Activated CD8-positive, alpha-beta T cell treated with anti-CD3 and anti-CD28 coated beads, Interleukin-2, amount 10 ng/mL, durations not matched to agents 7 days and 5 days (primary cell): ENCODE measurements around the gene SMNDC1. TPM values are rescaled to one million over a fixed set of nuclear protein-coding genes. Genes with fewer than 3 reads are reported as not detected.
"Not testable (repeated sequence)": the region's sequence is repeated elsewhere in the genome, so short reads cannot be mapped to it uniquely, and the experiment has no call there.

Experiments used
- ATAC-seq: fragments of 150-1000 bp; cut with Tn5 transposase; one replicate; pipeline ENCODE4 v1.10.0; 2021; ENCODE audit warnings: moderate library complexity
- CTCF ChIA-PET: fragments of 350-600 bp; sonication (Branson Sonifier 250); formaldehyde crosslinking; loops from one replicate; lab custom pipeline; 2021; ENCODE audit warnings: antibody characterized with exemption; lab: Charles Lee
- POLR2A ChIA-PET: fragments of 350-600 bp; sonication (Branson Sonifier 250); formaldehyde crosslinking; loops from one replicate; lab custom pipeline; 2021; ENCODE audit warnings: antibody characterized with exemption; lab: Charles Lee
- DNase-seq: peaks from one replicate; pipeline ENCODE4 v3.0.0-alpha.2; 2020
- H3K27ac Mint-ChIP-seq: one replicate; pipeline ENCODE4 v1.8.0; 2021; ENCODE audit warnings: mild to moderate bottlenecking, mixed read lengths
- H3K27me3 Mint-ChIP-seq: one replicate; pipeline ENCODE4 v1.8.0; 2021; ENCODE audit warnings: low read depth, mixed read lengths
- H3K36me3 Mint-ChIP-seq: one replicate; pipeline ENCODE4 v1.8.0; 2021; ENCODE audit warnings: low read depth, mixed read lengths
- H3K4me1 Mint-ChIP-seq: one replicate; pipeline ENCODE4 v1.8.0; 2021; ENCODE audit warnings: low read depth, mixed read lengths
- H3K4me3 Mint-ChIP-seq: one replicate; pipeline ENCODE4 v1.8.0; 2021; ENCODE audit warnings: mild to moderate bottlenecking, mixed read lengths
- H3K9me3 Mint-ChIP-seq: one replicate; pipeline ENCODE4 v1.8.0; 2022; ENCODE audit warnings: mixed read lengths; ENCODE audit not compliant: insufficient read depth
- total RNA-seq, 2 experiments: library from RNA; stranded (reverse); gene quantifications; one replicate each; pipeline ENCODE4 v1.2.3, GENCODE V29; 2021

SMNDC1 gene
- total RNA-seq, 2 experiments from 2014 or later = 37.5 to 37.8 TPM

DNA sequence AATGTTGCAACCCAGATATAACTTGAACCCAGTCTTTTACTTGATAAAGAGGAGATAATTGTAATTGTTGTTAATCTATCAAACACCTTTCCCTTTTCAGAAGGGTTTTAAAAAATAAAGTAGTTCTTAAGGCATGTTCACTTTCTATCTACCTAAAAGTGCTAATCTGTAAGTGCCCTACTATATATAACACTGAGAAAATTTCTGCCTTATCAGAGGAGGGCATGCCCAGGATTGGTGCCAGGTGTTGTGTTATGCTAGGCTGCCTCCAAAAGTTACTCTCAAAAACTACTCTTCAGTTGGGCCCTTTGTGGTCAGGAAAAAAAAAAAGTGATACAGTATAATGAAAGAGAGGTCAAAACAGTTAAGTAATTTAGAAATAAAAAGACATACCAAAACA, 36.3 kb downstream of the SMNDC1 start:
- Mint-ChIP-seq H3K27me3 (peaks cover 10% of the 10 kb centered on the region), H3K9me3 (no peaks in the 10 kb centered on the region), H3K36me3 (no peaks in the 10 kb centered on the region), H3K27ac (no peak overlapping the region), H3K4me3 (no peak overlapping the region), H3K4me1 (peaks cover 16% of the 10 kb centered on the region)
- DNase-seq (no peak), ATAC-seq (no peak)
- CTCF ChIA-PET = interaction anchor here (0.9 to 4.2 kb wide), 8 partner anchors 9 to 130 kb away, joined by 3 to 20 read pairs (median 6); no protein-coding TSS in a partner anchor
- POLR2A ChIA-PET = no interaction called here

DNA sequence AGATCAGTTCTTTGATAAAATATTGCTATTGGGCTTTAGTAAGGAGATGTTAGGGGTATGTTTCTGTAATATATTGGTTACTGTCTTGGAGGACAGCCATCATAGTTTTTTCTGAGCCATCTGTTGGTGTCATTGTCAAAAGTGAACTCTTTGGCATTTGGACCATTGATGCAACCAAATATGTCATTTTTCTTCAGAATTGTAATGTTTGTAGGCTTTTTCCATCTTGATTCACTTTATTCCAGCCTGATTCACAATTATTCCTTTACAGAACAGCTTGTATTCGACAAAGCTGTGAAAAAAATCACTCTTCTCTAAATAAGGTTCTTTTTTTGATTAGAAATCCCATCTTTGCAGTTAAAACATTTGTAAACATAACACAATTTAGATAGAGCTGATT, 37.4 kb downstream of the SMNDC1 start:
- Mint-ChIP-seq H3K27ac (no peak overlapping the region), H3K9me3 (no peaks in the 10 kb centered on the region), H3K36me3 (no peaks in the 10 kb centered on the region), H3K27me3 (peaks cover 10% of the 10 kb centered on the region), H3K4me1 (peaks cover 13% of the 10 kb centered on the region), H3K4me3 (no peak overlapping the region)
- ATAC-seq = no peak
- CTCF ChIA-PET = interaction anchor here (1.0 to 1.7 kb wide), 5 partner anchors 8 to 383 kb away, joined by 4 to 7 read pairs (median 5); no protein-coding TSS in a partner anchor
- no peak for DNase-seq
- POLR2A ChIA-PET = no interaction called here

DNA sequence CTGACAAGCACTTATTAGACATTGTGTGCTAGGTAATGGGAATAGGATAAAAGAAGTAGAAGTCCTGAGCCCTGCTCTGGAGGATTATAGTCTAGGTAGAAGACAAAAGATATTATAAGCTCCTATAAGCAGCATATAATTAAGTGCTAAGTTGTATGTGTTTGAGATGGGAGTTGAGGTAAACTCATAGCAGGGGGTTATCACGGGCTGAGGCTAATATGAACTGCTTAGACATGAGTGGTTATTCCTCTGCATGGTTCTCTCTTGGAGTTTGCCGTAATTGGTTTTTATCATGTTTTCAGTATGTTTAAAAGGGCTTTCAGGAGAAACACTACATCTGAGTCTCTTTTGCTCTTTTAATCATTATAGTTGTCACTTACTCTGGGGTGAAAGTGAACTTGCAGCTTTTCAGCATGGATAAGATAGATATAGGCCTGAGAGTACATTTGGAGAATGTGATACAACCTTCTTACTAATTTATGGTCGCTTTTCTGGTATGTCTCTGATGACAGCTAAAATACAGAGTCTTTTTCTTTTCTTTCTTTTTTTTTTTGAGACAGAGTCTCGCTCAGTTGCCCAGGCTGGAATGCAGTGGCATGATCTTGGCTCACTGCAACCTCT, 39.0 kb downstream of the SMNDC1 start:
- H3K4me1 Mint-ChIP-seq = peaks cover 13% of the 10 kb centered on the region
- H3K9me3 Mint-ChIP-seq = no peaks in the 10 kb centered on the region
- ChIA-PET CTCF (interaction anchor here (1.3 kb wide), 1 partner anchor 14 kb away, joined by 4 read pairs; no protein-coding TSS in a partner anchor), POLR2A (no interaction called here)
- H3K4me3 Mint-ChIP-seq = no peak overlapping the region
- no peak for DNase-seq
- H3K36me3 Mint-ChIP-seq = no peaks in the 10 kb centered on the region
- H3K27me3 Mint-ChIP-seq = peaks cover 5% of the 10 kb centered on the region
- ATAC-seq = no peak
- H3K27ac Mint-ChIP-seq = no peak overlapping the region

DNA sequence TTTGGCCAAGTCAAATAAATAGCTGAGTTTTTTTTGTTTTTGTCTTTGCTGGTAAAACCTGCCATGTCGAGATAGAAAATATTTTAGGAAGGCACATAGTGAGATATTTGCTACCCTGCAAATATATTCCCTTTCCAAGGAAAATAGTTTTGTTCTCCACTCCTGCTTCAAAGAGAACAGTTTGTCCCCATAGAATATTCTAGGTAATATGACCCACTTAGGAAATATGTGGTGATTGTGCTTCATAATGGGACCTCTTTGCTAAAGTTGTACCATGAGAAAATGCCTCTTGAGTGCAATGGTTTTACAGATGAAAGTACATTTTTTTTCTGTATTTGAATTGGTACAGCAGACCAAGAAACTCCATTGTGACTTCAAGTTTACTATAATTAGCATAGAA, 41.6 kb downstream of the SMNDC1 start:
- Mint-ChIP-seq H3K4me1 (no peaks in the 10 kb centered on the region), H3K4me3 (no peak overlapping the region), H3K36me3 (no peaks in the 10 kb centered on the region), H3K27ac (no peak overlapping the region), H3K27me3 (peaks cover 12% of the 10 kb centered on the region), H3K9me3 (no peaks in the 10 kb centered on the region)
- ChIA-PET CTCF (interaction anchor here (1.0 to 1.3 kb wide), 2 partner anchors 17 to 125 kb away, joined by 3 read pairs; no protein-coding TSS in a partner anchor), POLR2A (interaction anchor here (1.0 kb wide), 1 partner anchor 23 kb away, joined by 3 read pairs; no protein-coding TSS in a partner anchor)
- no peak for DNase-seq
- ATAC-seq = no peak

DNA sequence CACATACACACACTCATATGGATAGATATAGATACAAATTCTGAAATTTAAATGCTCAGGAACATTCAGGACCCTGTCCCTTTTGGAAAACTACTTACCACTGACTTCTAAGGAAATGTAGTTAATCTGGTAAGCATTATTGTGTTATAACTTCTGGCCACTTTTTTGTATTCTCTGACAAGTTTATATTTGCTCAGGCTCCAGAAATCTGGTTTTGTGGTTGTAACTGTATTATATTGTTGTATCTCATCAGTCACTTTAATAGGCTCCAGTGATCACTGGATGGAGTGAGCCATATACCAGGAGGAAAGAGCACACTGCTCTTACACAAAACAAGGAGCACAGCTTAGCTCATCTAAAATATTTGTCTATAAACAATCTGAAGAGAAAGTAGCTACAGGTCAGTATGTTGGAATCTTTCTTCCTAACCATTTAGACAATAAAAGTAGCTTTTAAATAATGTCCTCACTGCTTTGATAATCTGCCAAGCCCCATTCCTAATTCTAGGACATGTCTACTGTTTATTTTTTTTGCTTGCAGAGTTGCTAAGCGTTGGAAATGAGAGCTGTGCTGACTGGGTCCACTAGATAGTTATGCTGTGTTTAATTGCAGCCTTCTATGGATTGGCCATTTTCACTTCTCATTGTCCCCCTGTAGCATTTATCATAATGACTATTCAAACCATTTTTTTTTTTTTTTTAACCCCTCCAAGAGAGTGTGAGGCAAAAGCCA, 43.8 kb downstream of the SMNDC1 start:
- Mint-ChIP-seq H3K36me3 (peaks cover 6% of the 10 kb centered on the region), H3K27ac (no peak overlapping the region), H3K4me3 (no peak overlapping the region), H3K9me3 (peaks cover 3% of the 10 kb centered on the region), H3K27me3 (peaks cover 12% of the 10 kb centered on the region), H3K4me1 (no peaks in the 10 kb centered on the region)
- CTCF ChIA-PET = interaction anchor here (0.6 to 3.2 kb wide), 5 partner anchors 18 to 104 kb away, joined by 3 to 14 read pairs (median 4); no protein-coding TSS in a partner anchor
- no peak for ATAC-seq
- DNase-seq = no peak
- POLR2A ChIA-PET = interaction anchor here (0.6 kb wide), 1 partner anchor 51 kb away, joined by 3 read pairs; no protein-coding TSS in a partner anchor

DNA sequence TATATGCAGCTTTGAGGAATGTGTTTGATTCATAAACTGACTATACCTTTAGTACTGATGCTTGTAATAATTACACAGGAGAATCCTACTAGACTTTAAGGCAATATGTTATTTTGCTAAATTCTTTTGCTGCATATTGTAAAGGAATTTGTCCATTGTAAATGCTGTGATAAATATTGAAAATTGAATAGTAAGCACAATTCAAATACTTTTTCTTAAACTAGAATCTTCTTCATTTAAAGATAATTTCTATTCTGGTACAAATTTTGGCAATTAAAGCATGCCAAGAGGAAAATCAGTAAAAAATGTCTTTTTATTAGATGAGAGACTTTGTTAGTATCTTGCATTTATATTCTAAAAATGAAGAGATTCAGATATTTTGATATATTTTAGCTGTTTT, 45.4 kb downstream of the SMNDC1 start:
- ATAC-seq (no peak), DNase-seq (no peak)
- Mint-ChIP-seq H3K4me1 (no peaks in the 10 kb centered on the region), H3K27me3 (peaks cover 17% of the 10 kb centered on the region), H3K36me3 (peaks cover 17% of the 10 kb centered on the region), H3K4me3 (no peak overlapping the region), H3K27ac (no peak overlapping the region), H3K9me3 (peaks cover 3% of the 10 kb centered on the region)
- POLR2A ChIA-PET = no interaction called here
- CTCF ChIA-PET = interaction anchor here (1.0 to 3.2 kb wide), 5 partner anchors 8 to 50 kb away, joined by 3 to 14 read pairs (median 5); partner anchors contain the start of gene SMNDC1

DNA sequence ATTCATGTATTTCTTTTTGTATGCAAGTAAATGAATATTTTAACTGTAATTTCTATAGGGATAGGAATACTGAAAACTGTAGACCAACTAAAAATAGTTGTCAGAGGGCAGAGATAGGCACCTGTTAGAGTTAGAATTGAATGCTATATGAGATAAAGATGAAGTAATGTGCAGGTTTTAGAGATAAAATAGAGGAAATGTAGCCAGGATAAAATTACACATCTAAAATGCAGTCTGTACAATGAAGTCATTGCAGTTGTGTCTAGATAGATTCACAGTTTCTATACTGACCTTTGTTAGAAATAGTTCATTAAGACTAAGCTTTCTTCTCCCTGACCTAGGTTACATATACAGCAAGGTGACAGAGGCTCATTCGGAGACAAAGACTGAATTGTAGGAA, 46.2 kb downstream of the SMNDC1 start:
- DNase-seq = no peak
- Mint-ChIP-seq H3K36me3 (peaks cover 19% of the 10 kb centered on the region), H3K4me1 (no peaks in the 10 kb centered on the region), H3K4me3 (no peak overlapping the region), H3K27ac (no peak overlapping the region), H3K9me3 (peaks cover 3% of the 10 kb centered on the region), H3K27me3 (peaks cover 16% of the 10 kb centered on the region)
- no peak for ATAC-seq
- ChIA-PET CTCF (interaction anchor here (1.1 to 3.2 kb wide), 4 partner anchors 9 to 46 kb away, joined by 3 to 14 read pairs (median 6); partner anchors contain the start of gene SMNDC1), POLR2A (no interaction called here)

DNA sequence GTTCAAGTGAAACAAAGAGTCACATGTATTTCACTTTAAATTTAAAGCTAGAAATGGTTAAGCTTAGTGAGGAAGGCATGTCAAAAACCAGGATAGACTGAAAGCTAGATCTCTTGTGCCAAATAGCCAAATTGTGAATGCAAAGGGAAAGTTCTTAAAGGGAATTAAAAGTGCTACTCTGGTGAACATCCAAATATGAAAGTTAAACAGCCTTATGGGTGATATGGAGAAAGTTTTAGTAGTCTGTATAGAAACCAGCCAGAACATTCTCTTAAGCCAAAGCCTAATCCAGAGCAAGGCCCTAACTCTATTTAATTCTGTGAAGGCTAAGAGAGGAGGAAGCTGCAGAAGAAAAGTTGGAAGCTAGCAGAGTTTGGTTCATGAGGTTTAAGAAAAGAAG, 50.3 kb downstream of the SMNDC1 start:
- Mint-ChIP-seq H3K27ac (no peak overlapping the region), H3K9me3 (peaks cover 3% of the 10 kb centered on the region), H3K36me3 (peaks cover 19% of the 10 kb centered on the region), H3K27me3 (peaks cover 9% of the 10 kb centered on the region), H3K4me3 (no peak overlapping the region), H3K4me1 (peaks cover 14% of the 10 kb centered on the region)
- ATAC-seq = no peak
- ChIA-PET POLR2A (no interaction called here), CTCF (interaction anchor here (0.8 to 2.2 kb wide), 5 partner anchors 10 to 116 kb away, joined by 3 to 6 read pairs (median 3); no protein-coding TSS in a partner anchor)
- DNase-seq = no peak

DNA sequence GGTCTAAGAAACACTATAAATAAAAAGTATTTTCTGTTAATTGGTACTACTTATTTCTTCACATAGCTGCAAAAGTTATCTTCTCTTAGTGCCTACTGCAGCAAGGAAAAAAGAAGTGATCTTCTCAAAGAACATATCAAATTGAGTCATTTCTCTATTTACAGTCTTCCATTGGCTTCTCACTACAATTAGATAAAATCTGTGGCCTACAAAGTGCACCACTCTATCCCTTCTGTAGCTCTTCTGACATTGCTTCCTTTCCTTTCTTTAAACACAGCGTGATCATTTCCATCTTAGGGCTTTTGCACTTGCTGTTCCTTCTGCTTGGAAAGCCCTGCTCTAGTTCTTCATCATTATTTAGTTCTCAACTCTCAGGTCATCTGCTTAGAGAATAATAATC, 52.6 kb downstream of the SMNDC1 start:
- CTCF ChIA-PET = interaction anchor here (0.6 to 1.3 kb wide), 6 partner anchors 10 to 42 kb away, joined by 3 to 5 read pairs (median 4); no protein-coding TSS in a partner anchor
- H3K4me3 Mint-ChIP-seq = no peak overlapping the region
- ATAC-seq = no peak
- peaks cover 12% of the 10 kb centered on the region for H3K27me3 Mint-ChIP-seq
- POLR2A ChIA-PET = no interaction called here
- DNase-seq = no peak
- H3K27ac Mint-ChIP-seq = no peak overlapping the region
- H3K36me3 Mint-ChIP-seq = peaks cover 21% of the 10 kb centered on the region
- peaks cover 19% of the 10 kb centered on the region for H3K4me1 Mint-ChIP-seq
- peaks cover 3% of the 10 kb centered on the region for H3K9me3 Mint-ChIP-seq

DNA sequence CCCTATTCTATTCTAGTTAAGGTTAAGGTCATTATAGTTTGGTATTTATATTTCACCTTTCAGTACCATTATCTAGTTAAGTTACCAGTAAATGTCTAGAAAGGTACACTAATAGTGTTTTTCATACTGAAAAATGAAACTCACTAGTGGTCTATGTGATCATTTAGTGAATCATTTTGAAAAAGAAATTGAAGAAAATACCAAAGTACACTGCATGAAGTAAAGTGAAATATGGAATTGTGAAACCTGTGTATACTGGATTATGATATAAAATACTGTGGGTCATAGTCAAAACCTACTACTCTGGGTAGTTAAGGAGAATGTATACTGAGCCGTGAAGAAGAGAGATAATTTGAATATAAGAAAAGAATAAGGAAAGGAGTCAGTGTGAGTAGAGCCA, 53.3 kb downstream of the SMNDC1 start:
- POLR2A ChIA-PET, H3K4me3 Mint-ChIP-seq, ATAC-seq, H3K27ac Mint-ChIP-seq, H3K9me3 Mint-ChIP-seq, DNase-seq: not testable (repeated sequence)
- Mint-ChIP-seq H3K4me1 (peaks cover 19% of the 10 kb centered on the region), H3K27me3 (peaks cover 15% of the 10 kb centered on the region), H3K36me3 (peaks cover 21% of the 10 kb centered on the region)
- CTCF ChIA-PET = interaction anchor here (0.6 to 1.3 kb wide), 5 partner anchors 10 to 28 kb away, joined by 3 to 5 read pairs (median 3); no protein-coding TSS in a partner anchor

DNA sequence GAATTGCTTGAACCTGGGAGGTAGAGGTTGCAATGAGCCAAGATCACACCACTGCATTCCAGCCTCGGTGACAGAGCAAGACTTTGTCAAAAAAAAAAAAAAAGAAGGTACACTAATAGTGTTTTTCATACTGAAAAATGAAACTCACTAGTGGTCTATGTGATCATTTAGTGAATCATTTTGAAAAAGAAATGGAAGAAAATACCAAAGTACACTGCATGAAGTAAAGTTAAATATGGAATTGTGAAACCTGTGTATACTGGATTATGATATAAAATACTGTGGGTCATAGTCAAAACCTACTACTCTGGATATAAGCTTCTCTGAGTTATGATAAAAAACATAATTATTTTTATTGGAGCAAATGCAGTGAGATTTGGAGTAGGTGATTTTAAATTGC, 55.2 kb downstream of the SMNDC1 start:
- POLR2A ChIA-PET, H3K9me3 Mint-ChIP-seq, H3K4me3 Mint-ChIP-seq, DNase-seq, H3K27ac Mint-ChIP-seq: not testable (repeated sequence)
- peaks cover 18% of the 10 kb centered on the region for H3K36me3 Mint-ChIP-seq
- ATAC-seq = peak; percentile 39
- peaks cover 19% of the 10 kb centered on the region for H3K4me1 Mint-ChIP-seq
- peaks cover 21% of the 10 kb centered on the region for H3K27me3 Mint-ChIP-seq
- CTCF ChIA-PET = interaction anchor here (0.6 to 1.8 kb wide), 4 partner anchors 9 to 102 kb away, joined by 3 to 5 read pairs (median 4); partner anchors contain the start of gene MXI1
